ENCODE measurements around the gene KRTAP5-8. TPM values are rescaled to one million over a fixed set of nuclear protein-coding genes. Genes with fewer than 3 reads are reported as not detected.

Gene KRTAP5-8
- total and polyA plus RNA-seq, 4 donors = not detected

- TF ChIP-seq REST (IDR thresholded peaks at IDR 0.05) = no peak
- no peak for TF ChIP-seq ZBTB33 (IDR thresholded peaks at IDR 0.05)
- no peak for TF ChIP-seq MAX (IDR thresholded peaks at IDR 0.05)
- no peak for TF ChIP-seq YY1 (IDR thresholded peaks at IDR 0.05)
- no peak for TF ChIP-seq HNF4A (conservative IDR thresholded peaks at IDR 0.05)
These were observed 47.0 kb upstream of the KRTAP5-8 start (continued) for GRCh38 chr11:71490731-71491390.

GRCh38 chr11:71491531-71491930 lies 46.3 kb upstream of the KRTAP5-8 start:
- no peak for DNase-seq (ENCODE audit: low spot score)
- 79% methylated on average over 19 of the region's 19 CpGs for WGBS

GRCh38 chr11:71491940-71492339 lies 45.9 kb upstream of the KRTAP5-8 start:
- WGBS = 94% methylated on average over 9 of the region's 9 CpGs
- peaks cover 6 to 55% (median 20%) of the 10 kb centered on the region in 4 donors for H3K36me3 ChIP-seq (ENCODE audit: control insufficient read depth in 4 of 4, insufficient read depth in 3 of 4, low read depth in 1 of 4, low read length in 3 of 4)

More at GRCh38 chr11:71491531-71491930, 46.3 kb upstream of the KRTAP5-8 start:
- Histone ChIP-seq H3K4me1 (ENCODE audit: control insufficient read depth in 4 of 4, insufficient read depth in 4 of 4, low read length in 3 of 4) (no peaks in the 10 kb centered on the region), H3K27me3 (ENCODE audit: control insufficient read depth in 4 of 4, insufficient read depth in 4 of 4, low read length in 3 of 4) (no peaks in the 10 kb centered on the region), H3K9ac (ENCODE audit: low read depth in 1 of 2, low read length in 2 of 2) (no peak overlapping the region), H3K27ac (ENCODE audit: low read depth in 1 of 2, low read length in 2 of 2) (no peak overlapping the region), H3K9me3 (ENCODE audit: control insufficient read depth in 4 of 4, low read length in 3 of 4) (no peaks in the 10 kb centered on the region), H3K36me3 (ENCODE audit: control insufficient read depth in 4 of 4, insufficient read depth in 3 of 4, low read depth in 1 of 4, low read length in 3 of 4) (peaks cover 6 to 54% (median 19%) of the 10 kb centered on the region in 4 donors), H3K4me3 (ENCODE audit: low read depth in 1 of 3, low read length in 3 of 3) (no peak overlapping the region)
- no peak for TF ChIP-seq HNF4G (IDR thresholded peaks at IDR 0.05)
- no peak for TF ChIP-seq EGR1 (IDR thresholded peaks at IDR 0.05; ENCODE audit: low read depth in 2 of 2)

More at GRCh38 chr11:71491940-71492339, 45.9 kb upstream of the KRTAP5-8 start:
- Histone ChIP-seq H3K27me3 (ENCODE audit: control insufficient read depth in 4 of 4, insufficient read depth in 4 of 4, low read length in 3 of 4) (no peaks in the 10 kb centered on the region), H3K9ac (ENCODE audit: low read depth in 1 of 2, low read length in 2 of 2) (no peak overlapping the region), H3K4me3 (ENCODE audit: low read depth in 1 of 3, low read length in 3 of 3) (no peak overlapping the region), H3K4me1 (ENCODE audit: control insufficient read depth in 4 of 4, insufficient read depth in 4 of 4, low read length in 3 of 4) (no peaks in the 10 kb centered on the region), H3K9me3 (ENCODE audit: control insufficient read depth in 4 of 4, low read length in 3 of 4) (no peaks in the 10 kb centered on the region), H3K27ac (ENCODE audit: low read depth in 1 of 2, low read length in 2 of 2) (no peak overlapping the region)
- DNase-seq (ENCODE audit: low spot score) = no peak
- TF ChIP-seq ZBTB33 (IDR thresholded peaks at IDR 0.05) (no peak), YY1 (IDR thresholded peaks at IDR 0.05) (no peak), GABPA (IDR thresholded peaks at IDR 0.05 in 1 of 2, conservative IDR thresholded peaks at IDR 0.05 in 1 of 2) (no peak), HNF4G (IDR thresholded peaks at IDR 0.05) (no peak), MAX (IDR thresholded peaks at IDR 0.05) (no peak), REST (IDR thresholded peaks at IDR 0.05) (no peak), FOXA2 (IDR thresholded peaks at IDR 0.05) (no peak), CTCF (IDR thresholded peaks at IDR 0.05; ENCODE audit: low read depth, low read length, missing input control) (no peak), RAD21 (IDR thresholded peaks at IDR 0.05) (no peak), FOXA1 (IDR thresholded peaks at IDR 0.05) (no peak), JUND (IDR thresholded peaks at IDR 0.05) (no peak), TAF1 (conservative IDR thresholded peaks at IDR 0.05) (no peak), NR2F2 (IDR thresholded peaks at IDR 0.05) (no peak)
